ENCODE data around the gene MEGF11.

MEGF11 gene

GRCh38 chr15:65887565-65887964, 366.0 kb downstream of the MEGF11 start:
- no peak overlapping the region for H3K27ac ChIP-seq (replicated peaks)
- no peak for DNase-seq (ENCODE audit: low read depth in 1 of 2, low spot score in 1 of 2)
- H3K4me3 ChIP-seq (replicated peaks; ENCODE audit: insufficient read depth, low read length): no peak overlapping the region
- TF ChIP-seq CTCF (IDR thresholded peaks at IDR 0.05; ENCODE audit: insufficient read depth, low read length): no peak
- H3K27me3 ChIP-seq (ENCODE audit: insufficient read depth, poor library complexity, severe bottlenecking): no peaks in the 10 kb centered on the region

GRCh38 chr15:65885668-65886218, 367.8 kb downstream of the MEGF11 start:
- no peak for DNase-seq (ENCODE audit: low read depth in 1 of 2, low spot score in 1 of 2)
- Histone ChIP-seq H3K27me3 (ENCODE audit: insufficient read depth, poor library complexity, severe bottlenecking) (no peaks in the 10 kb centered on the region), H3K27ac (replicated peaks) (no peak overlapping the region), H3K4me3 (replicated peaks; ENCODE audit: insufficient read depth, low read length) (no peak overlapping the region)
- TF ChIP-seq GABPA (IDR thresholded peaks at IDR 0.05; ENCODE audit: low read depth): no peak
- TF ChIP-seq POLR2AphosphoS5 (IDR thresholded peaks at IDR 0.05; ENCODE audit: low read depth): no peak
- no peak for TF ChIP-seq CTCF (IDR thresholded peaks at IDR 0.05; ENCODE audit: insufficient read depth, low read length)
- no peak for TF ChIP-seq SPI1 (IDR thresholded peaks at IDR 0.05; ENCODE audit: borderline replicate concordance, low read depth)
- no peak for TF ChIP-seq REST (IDR thresholded peaks at IDR 0.05; ENCODE audit: insufficient replicate concordance, low read depth)

GRCh38 chr15:65884511-65884910, 369.0 kb downstream of the MEGF11 start:
- Histone ChIP-seq H3K27me3 (ENCODE audit: insufficient read depth, poor library complexity, severe bottlenecking) (no peaks in the 10 kb centered on the region), H3K27ac (replicated peaks) (no peak overlapping the region), H3K4me3 (replicated peaks; ENCODE audit: insufficient read depth, low read length) (no peak overlapping the region)
- DNase-seq (ENCODE audit: low read depth in 1 of 2, low spot score in 1 of 2): no peak
- TF ChIP-seq POLR2AphosphoS5 (IDR thresholded peaks at IDR 0.05; ENCODE audit: low read depth): no peak
- no peak for TF ChIP-seq CTCF (IDR thresholded peaks at IDR 0.05; ENCODE audit: insufficient read depth, low read length)
- no peak for TF ChIP-seq SPI1 (IDR thresholded peaks at IDR 0.05; ENCODE audit: borderline replicate concordance, low read depth)
- no peak for TF ChIP-seq GABPA (IDR thresholded peaks at IDR 0.05; ENCODE audit: low read depth)
- TF ChIP-seq REST (IDR thresholded peaks at IDR 0.05; ENCODE audit: insufficient replicate concordance, low read depth): no peak

GRCh38 chr15:65883571-65883970, 370.0 kb downstream of the MEGF11 start:
- Histone ChIP-seq H3K27ac (replicated peaks) (no peak overlapping the region), H3K27me3 (ENCODE audit: insufficient read depth, poor library complexity, severe bottlenecking) (no peaks in the 10 kb centered on the region), H3K4me3 (replicated peaks; ENCODE audit: insufficient read depth, low read length) (no peak overlapping the region)
- TF ChIP-seq SPI1 (IDR thresholded peaks at IDR 0.05; ENCODE audit: borderline replicate concordance, low read depth) (no peak), POLR2AphosphoS5 (IDR thresholded peaks at IDR 0.05; ENCODE audit: low read depth) (no peak), CTCF (IDR thresholded peaks at IDR 0.05; ENCODE audit: insufficient read depth, low read length) (no peak)
- no peak for DNase-seq (ENCODE audit: low read depth in 1 of 2, low spot score in 1 of 2)
